HFFc6 (cell line): Measurements from ENCODE around the gene PPP1R11. TPM values are rescaled to one million over a fixed set of nuclear protein-coding genes. Genes with fewer than 3 reads are reported as not detected.

Source experiments
- DNase-seq: peaks from one replicate; pipeline ENCODE4 v3.0.0-alpha.2; 2018
- H3K27ac Mint-ChIP-seq: 2 replicates; pipeline ENCODE4 v1.8.0; 2020; ENCODE audit warnings: mild to moderate bottlenecking, mixed read lengths
- H3K27me3 Mint-ChIP-seq: 2 replicates; pipeline ENCODE4 v1.8.0; 2021; ENCODE audit warnings: mild to moderate bottlenecking, moderate library complexity, mixed read lengths; ENCODE audit not compliant: insufficient read depth
- H3K36me3 Mint-ChIP-seq: 2 replicates; pipeline ENCODE4 v1.8.0; 2021; ENCODE audit warnings: low read depth, mixed read lengths
- H3K4me1 Mint-ChIP-seq: 2 replicates; pipeline ENCODE4 v1.8.0; 2020; ENCODE audit warnings: low read depth, mixed read lengths
- H3K4me3 Mint-ChIP-seq: 2 replicates; pipeline ENCODE4 v1.8.0; 2020; ENCODE audit warnings: mild to moderate bottlenecking, moderate library complexity, mixed read lengths
- H3K9me3 Mint-ChIP-seq: 2 replicates; pipeline ENCODE4 v1.8.0; 2020; ENCODE audit warnings: mild to moderate bottlenecking, mixed read lengths
- total RNA-seq, 6 experiments: library from RNA; stranded (reverse); fragmentation: NEBNext Ultra II Directional; extraction: Animal tissue kit (Norgen Biotek cat#: 25700); gene quantifications; 2 replicates in 1 of 6; 3 replicates in 5 of 6; pipeline ENCODE4 v1.2.3, GENCODE V29; 2021
- TF ChIP-seq, protein P1 (sequence below): fragments of 200-600 bp; sonication (generic); IDR thresholded peaks from 2 replicates; pipeline ENCODE4 v1.5.0; 2021; ENCODE audit warnings: antibody characterized with exemption, mild to moderate bottlenecking

Gene PPP1R11
- total RNA-seq, 6 experiments from 2014 or later = 47.1 to 61.7 (median 53.2) TPM

DNA sequence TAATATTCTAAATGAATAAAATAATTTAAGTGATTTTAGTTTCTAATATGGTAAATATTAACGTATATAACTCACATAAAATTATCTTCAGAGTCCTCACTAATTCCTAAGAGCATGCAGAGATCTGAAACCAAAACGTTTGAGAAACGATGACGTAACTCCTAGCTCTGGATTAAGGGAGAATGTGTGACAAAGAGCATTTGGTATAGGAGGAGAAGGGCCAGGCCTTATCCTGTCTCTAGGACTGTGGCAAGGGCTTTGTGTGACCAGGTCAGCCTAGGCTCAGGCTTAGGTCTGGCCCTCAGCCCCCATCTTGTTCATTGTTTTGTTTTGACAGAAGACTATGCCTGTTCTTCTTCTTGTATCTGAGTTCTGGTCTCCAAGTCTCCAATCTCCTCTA, 25.2 kb upstream of the PPP1R11 start:
- no peaks in the 10 kb centered on the region for H3K36me3 Mint-ChIP-seq
- TF ChIP-seq, protein P1, sequence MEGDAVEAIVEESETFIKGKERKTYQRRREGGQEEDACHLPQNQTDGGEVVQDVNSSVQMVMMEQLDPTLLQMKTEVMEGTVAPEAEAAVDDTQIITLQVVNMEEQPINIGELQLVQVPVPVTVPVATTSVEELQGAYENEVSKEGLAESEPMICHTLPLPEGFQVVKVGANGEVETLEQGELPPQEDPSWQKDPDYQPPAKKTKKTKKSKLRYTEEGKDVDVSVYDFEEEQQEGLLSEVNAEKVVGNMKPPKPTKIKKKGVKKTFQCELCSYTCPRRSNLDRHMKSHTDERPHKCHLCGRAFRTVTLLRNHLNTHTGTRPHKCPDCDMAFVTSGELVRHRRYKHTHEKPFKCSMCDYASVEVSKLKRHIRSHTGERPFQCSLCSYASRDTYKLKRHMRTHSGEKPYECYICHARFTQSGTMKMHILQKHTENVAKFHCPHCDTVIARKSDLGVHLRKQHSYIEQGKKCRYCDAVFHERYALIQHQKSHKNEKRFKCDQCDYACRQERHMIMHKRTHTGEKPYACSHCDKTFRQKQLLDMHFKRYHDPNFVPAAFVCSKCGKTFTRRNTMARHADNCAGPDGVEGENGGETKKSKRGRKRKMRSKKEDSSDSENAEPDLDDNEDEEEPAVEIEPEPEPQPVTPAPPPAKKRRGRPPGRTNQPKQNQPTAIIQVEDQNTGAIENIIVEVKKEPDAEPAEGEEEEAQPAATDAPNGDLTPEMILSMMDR = no peak
- H3K4me3 Mint-ChIP-seq = no peak overlapping the region
- H3K27ac Mint-ChIP-seq = no peak overlapping the region
- peaks cover 28% of the 10 kb centered on the region for H3K4me1 Mint-ChIP-seq
- no peaks in the 10 kb centered on the region for H3K9me3 Mint-ChIP-seq
- no peak for DNase-seq
- no peaks in the 10 kb centered on the region; the same call in 1 of the 2 replicates for H3K27me3 Mint-ChIP-seq

DNA sequence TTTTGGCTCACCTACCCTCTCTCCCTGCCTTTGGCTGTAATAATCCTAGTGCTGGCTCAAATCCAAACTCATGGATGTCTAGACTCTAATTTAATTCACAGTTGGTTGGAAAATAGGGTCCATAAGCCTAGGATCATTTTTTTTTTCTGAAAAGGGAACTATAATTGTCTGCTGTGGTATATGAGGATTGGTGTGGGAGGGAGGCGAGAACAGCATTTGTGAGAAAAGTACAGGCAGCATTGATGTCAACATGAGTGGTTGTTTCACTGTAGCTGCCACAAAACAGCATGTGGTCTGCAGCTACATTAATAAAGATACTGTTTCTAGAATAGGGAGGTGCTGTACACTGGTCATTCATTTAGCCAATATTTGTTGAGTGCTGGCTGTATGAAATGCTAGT, 24.5 kb upstream of the PPP1R11 start:
- no peaks in the 10 kb centered on the region for H3K9me3 Mint-ChIP-seq
- H3K4me1 Mint-ChIP-seq = peaks cover 28% of the 10 kb centered on the region
- no peak overlapping the region; the same call in 1 of the 2 replicates for H3K27ac Mint-ChIP-seq
- H3K36me3 Mint-ChIP-seq = no peaks in the 10 kb centered on the region
- H3K27me3 Mint-ChIP-seq = no peaks in the 10 kb centered on the region; the same call in 1 of the 2 replicates
- DNase-seq = no peak
- no peak overlapping the region for H3K4me3 Mint-ChIP-seq
- TF ChIP-seq, protein P1 = no peak

DNA sequence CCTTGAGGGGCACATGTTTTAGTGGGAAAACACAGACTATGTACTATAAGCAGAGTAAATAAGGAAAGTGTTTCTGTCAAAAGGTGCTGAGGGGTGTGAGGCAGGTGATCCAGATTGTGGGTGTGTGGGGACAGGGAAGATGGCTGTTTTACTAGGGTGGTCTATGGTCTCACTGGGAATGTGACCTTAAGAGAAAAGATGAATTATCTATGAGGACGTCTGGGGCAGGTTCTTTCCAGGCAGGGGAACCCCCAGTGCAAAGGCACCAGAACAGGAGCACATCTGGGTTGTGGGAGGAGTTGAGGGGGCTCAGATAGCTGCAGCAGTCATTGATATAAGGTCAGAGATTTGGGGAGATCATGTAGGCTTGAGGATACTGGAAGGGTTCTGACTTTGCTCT, 24.1 kb upstream of the PPP1R11 start:
- TF ChIP-seq, protein P1 = no peak
- no peak overlapping the region for H3K4me3 Mint-ChIP-seq
- H3K4me1 Mint-ChIP-seq = peaks cover 28% of the 10 kb centered on the region
- H3K27me3 Mint-ChIP-seq = no peaks in the 10 kb centered on the region; the same call in 1 of the 2 replicates
- no peak overlapping the region for H3K27ac Mint-ChIP-seq
- no peaks in the 10 kb centered on the region for H3K36me3 Mint-ChIP-seq
- H3K9me3 Mint-ChIP-seq = no peaks in the 10 kb centered on the region
- no peak for DNase-seq

DNA sequence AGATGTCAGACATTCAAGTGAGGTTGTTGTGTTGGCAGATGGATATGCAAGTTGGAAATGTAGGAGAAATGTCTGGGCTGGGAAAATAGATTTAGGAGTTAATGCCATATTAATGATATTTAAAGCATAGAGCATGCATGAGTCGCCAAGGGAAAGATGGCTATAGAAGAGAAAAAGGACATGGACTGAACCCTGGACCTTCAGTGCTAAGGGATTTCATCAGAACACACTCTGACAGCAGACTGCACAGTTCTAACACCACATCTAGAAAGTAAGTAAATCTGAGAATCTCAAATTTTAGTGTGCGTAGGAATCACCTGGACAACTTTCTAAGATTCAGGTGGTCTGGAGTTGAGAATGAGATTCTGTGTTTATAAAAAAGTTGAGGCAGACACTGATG, 23.3 kb upstream of the PPP1R11 start:
- DNase-seq = no peak
- H3K27me3 Mint-ChIP-seq = no peaks in the 10 kb centered on the region; the same call in 1 of the 2 replicates
- H3K27ac Mint-ChIP-seq = no peak overlapping the region
- H3K4me1 Mint-ChIP-seq = peaks cover 28% of the 10 kb centered on the region
- TF ChIP-seq, protein P1 = no peak
- no peaks in the 10 kb centered on the region for H3K9me3 Mint-ChIP-seq
- no peak overlapping the region for H3K4me3 Mint-ChIP-seq
- H3K36me3 Mint-ChIP-seq = no peaks in the 10 kb centered on the region

DNA sequence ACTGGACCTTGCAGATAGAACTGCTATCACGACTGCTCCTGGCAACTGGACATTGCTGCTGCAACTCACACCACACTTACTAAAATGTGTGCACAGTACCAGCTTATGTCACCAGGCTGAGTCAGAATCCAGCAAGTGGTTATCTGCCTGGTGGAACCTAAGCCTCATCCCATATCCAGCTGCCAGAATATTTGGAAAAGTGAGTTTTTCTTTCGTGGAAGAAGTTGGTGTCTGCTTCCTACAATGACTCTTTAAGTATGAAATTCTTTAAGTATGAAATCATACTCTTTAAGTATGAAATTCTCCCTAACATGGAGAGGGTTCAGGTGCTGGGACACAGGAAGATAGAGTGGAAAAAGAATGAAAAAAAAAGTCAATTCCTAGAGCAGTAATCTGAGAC, 22.4 kb upstream of the PPP1R11 start:
- Mint-ChIP-seq H3K4me1 (peaks cover 28% of the 10 kb centered on the region), H3K36me3 (no peaks in the 10 kb centered on the region), H3K4me3 (no peak overlapping the region), H3K27me3 (no peaks in the 10 kb centered on the region; the same call in 1 of the 2 replicates), H3K27ac (peak overlapping the region; percentile 69), H3K9me3 (no peaks in the 10 kb centered on the region)
- TF ChIP-seq, protein P1 = no peak
- DNase-seq = peak; percentile 71

DNA sequence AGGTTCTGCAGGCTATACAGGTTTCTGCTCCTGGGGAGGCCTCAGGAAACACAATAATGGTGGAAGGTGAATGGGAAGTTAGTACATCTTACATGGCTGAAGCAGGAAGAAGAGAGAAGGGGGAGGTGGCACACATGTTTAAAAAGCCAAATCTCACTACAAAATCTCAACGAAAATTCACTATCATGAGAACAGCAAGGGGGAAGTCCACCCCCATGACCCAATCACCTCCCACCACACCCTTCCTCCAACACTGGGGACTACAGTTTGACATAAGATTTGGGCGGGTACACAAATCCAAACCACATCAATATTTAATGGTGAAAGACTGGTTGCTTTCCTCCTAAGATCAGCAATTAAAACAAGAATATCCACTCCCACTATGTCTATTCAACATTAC, 19.8 kb upstream of the PPP1R11 start:
- Mint-ChIP-seq H3K9me3 (no peaks in the 10 kb centered on the region), H3K36me3 (no peaks in the 10 kb centered on the region), H3K4me3 (no peak overlapping the region), H3K4me1 (peaks cover 37% of the 10 kb centered on the region), H3K27me3 (no peaks in the 10 kb centered on the region; the same call in 1 of the 2 replicates), H3K27ac (no peak overlapping the region)
- no peak for DNase-seq
- TF ChIP-seq, protein P1 = no peak
